GM12892 (cell line): ENCODE data around the gene USP50.

Experiments used
- POLR2A ChIP-seq: IDR thresholded peaks from 2 replicates; pipeline ENCODE4 v1.6.1; 2011; ENCODE audit warnings: low read depth, low read length, control low read depth
- POLR2AphosphoS5 ChIP-seq: IDR thresholded peaks from 2 replicates; pipeline ENCODE4 v1.6.1; 2011; ENCODE audit warnings: low read depth, low read length, control low read depth
- TAF1 ChIP-seq: IDR thresholded peaks from 2 replicates; pipeline ENCODE4 v1.6.1; 2011; ENCODE audit warnings: low read depth, mild to moderate bottlenecking, control low read depth, low read length, borderline replicate concordance

GRCh38 chr15:50577492-50577891 lies 31.0 kb upstream of the USP50 start:
- TF ChIP-seq POLR2AphosphoS5 (no peak), POLR2A (no peak), TAF1 (no peak)
